ENCODE data around the gene ABO.
A peak's percentile ranks its signal among the peaks of the same experiment; 100 is the strongest.

ABO gene

DNA sequence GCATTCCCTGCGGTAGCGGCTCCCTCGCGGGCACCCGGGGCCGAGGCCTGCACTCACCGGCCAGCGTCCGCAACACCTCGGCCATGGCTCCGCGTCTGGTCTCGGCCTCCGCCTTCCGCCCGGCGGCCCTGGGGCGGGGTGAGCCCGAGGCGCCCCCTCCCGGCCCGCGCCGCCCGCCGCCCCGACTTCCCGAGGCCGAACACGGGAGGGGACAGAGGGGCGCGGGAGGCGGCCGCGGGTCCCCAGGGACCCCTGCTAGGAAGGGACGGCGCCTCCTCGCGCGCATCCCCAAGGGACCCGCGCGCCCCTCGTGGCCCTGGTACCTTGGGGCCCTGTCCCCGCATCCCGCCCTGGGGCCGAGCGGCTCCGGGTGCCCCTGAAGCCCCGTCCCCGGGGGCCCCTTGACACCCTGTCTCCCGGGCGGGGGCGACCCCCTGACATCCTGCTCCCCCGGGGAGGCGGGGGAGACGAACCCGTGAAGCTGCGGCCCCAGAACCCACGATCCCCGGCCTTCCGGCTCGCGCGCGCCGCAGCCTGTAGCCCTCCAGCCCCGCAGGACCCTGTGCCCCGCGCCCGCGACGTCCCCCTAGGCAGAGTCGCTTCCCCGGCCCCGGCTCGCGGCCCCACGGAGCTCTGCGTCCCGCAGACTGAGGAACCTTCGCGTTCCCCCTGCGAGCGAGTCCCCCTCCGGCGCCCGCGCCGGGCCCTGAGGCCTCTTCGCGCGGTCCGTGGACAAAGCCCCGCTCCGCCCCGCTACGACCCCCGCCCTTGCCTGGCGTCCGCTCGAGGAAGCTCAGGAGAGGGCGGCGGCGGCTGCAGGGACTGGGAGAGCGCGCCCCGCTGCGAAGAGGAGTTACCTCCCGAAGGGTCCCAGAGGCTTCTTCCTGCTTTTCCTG lies at the start of gene ABO:
ABO (minus strand) TSS at position 97 of the 896 bp plus-strand sequence.
- H3K27ac ChIP-seq (ENCODE audit: poor library complexity, severe bottlenecking), result no peak within 1 kb of the TSS
- DNase-seq (ENCODE audit: low spot score) (no peak), ATAC-seq (ENCODE audit: low read depth) (peak; percentile 27; the same call in 1 of the 3 replicates)
- no peak within 1 kb of the TSS for H3K4me3 ChIP-seq (ENCODE audit: severe bottlenecking)
- TF ChIP-seq, protein P1, sequence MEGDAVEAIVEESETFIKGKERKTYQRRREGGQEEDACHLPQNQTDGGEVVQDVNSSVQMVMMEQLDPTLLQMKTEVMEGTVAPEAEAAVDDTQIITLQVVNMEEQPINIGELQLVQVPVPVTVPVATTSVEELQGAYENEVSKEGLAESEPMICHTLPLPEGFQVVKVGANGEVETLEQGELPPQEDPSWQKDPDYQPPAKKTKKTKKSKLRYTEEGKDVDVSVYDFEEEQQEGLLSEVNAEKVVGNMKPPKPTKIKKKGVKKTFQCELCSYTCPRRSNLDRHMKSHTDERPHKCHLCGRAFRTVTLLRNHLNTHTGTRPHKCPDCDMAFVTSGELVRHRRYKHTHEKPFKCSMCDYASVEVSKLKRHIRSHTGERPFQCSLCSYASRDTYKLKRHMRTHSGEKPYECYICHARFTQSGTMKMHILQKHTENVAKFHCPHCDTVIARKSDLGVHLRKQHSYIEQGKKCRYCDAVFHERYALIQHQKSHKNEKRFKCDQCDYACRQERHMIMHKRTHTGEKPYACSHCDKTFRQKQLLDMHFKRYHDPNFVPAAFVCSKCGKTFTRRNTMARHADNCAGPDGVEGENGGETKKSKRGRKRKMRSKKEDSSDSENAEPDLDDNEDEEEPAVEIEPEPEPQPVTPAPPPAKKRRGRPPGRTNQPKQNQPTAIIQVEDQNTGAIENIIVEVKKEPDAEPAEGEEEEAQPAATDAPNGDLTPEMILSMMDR (IDR thresholded peaks at IDR 0.05; ENCODE audit: poor library complexity, severe bottlenecking), result no peak
- H3K9me3 ChIP-seq (ENCODE audit: severe bottlenecking), result no peaks in the 10 kb centered on the region
- H3K27me3 ChIP-seq (ENCODE audit: insufficient read depth, poor library complexity, severe bottlenecking), result peaks cover 78% of the 10 kb centered on the region
- H3K4me1 ChIP-seq (ENCODE audit: insufficient read depth, poor library complexity, severe bottlenecking), result no peaks in the 10 kb centered on the region
- H3K36me3 ChIP-seq (ENCODE audit: low read depth), result no peaks in the 10 kb centered on the region

DNA sequence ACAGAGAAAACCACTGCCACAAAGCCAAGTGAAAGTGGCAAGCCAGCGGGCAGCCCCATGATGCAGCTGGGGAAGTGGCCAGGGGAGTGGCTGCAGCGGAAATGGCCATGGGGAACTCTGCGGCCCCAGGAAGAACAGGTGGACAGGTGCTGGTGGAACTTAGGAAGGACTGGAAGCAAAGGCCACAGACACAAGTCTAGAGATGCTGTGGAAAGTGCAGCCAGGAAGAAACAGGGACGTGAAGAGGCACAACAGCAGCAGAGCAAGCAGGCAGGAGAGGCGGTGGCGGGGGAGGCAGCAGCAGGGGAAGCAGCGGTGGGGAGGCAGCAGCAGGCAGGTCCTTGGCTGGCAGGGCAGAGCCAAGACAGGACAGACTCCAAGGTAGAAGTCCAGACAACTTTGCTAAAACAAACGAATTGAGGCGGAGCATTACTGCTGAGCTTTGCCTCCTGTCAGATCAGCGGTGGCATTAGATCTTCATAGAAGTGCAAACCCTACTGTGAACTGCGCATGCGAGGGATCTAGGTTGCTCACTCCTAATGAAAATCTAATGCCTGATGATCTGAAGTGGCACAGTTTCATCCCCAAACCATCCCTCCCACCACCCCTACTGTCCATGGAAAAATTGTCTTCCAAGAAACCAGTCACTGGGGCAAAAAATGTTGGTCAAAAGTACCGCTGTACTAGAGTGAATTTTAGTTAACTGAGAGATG lies 49.1 kb upstream of the ABO start:
- no peak overlapping the region for H3K4me3 ChIP-seq (ENCODE audit: severe bottlenecking)
- H3K4me1 ChIP-seq (ENCODE audit: insufficient read depth, poor library complexity, severe bottlenecking), result no peaks in the 10 kb centered on the region
- H3K9me3 ChIP-seq (ENCODE audit: severe bottlenecking), result no peaks in the 10 kb centered on the region
- no peaks in the 10 kb centered on the region for H3K36me3 ChIP-seq (ENCODE audit: low read depth)
- H3K27me3 ChIP-seq (ENCODE audit: insufficient read depth, poor library complexity, severe bottlenecking), result no peaks in the 10 kb centered on the region
- TF ChIP-seq, protein P1 (IDR thresholded peaks at IDR 0.05; ENCODE audit: poor library complexity, severe bottlenecking), result no peak
- ATAC-seq (ENCODE audit: low read depth), result no peak
- DNase-seq (ENCODE audit: low spot score), result no peak
- no peak overlapping the region for H3K27ac ChIP-seq (ENCODE audit: poor library complexity, severe bottlenecking)

DNA sequence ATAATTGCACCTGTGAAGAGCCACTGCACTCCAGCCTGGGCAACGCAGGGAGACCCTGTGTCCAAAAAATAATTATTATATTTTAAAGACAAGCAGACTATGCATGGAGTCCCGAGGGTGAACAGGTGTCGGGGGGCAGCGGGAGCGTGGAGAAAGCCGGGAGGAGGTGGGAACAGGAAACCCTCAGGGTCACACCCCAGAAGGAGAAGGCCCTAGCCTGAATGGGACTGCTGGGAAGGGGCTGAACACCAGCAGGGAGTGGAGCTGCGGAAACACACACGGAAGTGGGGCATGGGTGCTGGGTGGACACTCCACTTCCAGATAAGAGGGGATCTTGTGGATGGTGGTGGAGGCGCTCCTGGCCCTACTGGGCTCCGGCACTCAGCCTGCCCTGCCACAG lies 48.2 kb upstream of the ABO start:
- DNase-seq (ENCODE audit: low spot score), result no peak
- no peak overlapping the region for H3K4me3 ChIP-seq (ENCODE audit: severe bottlenecking)
- TF ChIP-seq, protein P1 (IDR thresholded peaks at IDR 0.05; ENCODE audit: poor library complexity, severe bottlenecking), result no peak
- H3K9me3 ChIP-seq (ENCODE audit: severe bottlenecking), result no peaks in the 10 kb centered on the region
- ATAC-seq (ENCODE audit: low read depth), result no peak
- H3K27me3 ChIP-seq (ENCODE audit: insufficient read depth, poor library complexity, severe bottlenecking), result no peaks in the 10 kb centered on the region
- H3K36me3 ChIP-seq (ENCODE audit: low read depth), result no peaks in the 10 kb centered on the region
- no peak overlapping the region for H3K27ac ChIP-seq (ENCODE audit: poor library complexity, severe bottlenecking)
- H3K4me1 ChIP-seq (ENCODE audit: insufficient read depth, poor library complexity, severe bottlenecking), result no peaks in the 10 kb centered on the region

DNA sequence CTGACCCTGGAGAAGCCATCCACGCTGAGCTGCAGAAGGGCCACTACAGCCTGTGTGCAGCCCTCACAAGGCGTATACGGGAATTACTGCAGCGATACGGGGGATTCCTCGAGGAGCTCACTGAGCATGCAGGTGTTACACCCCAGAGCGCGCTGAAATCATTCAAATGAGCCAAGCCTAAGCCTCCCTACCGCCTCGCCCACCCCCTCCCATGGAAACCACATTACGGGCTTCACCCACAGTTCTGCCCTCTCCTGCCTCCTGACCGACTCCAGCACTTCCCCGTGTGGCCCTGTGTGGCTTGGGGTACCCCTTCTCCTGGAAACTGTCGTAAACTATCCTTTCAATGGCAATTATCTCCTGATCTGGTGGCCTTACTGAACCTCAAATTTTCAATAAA lies 47.7 kb upstream of the ABO start:
- Histone ChIP-seq H3K4me1 (ENCODE audit: insufficient read depth, poor library complexity, severe bottlenecking) (no peaks in the 10 kb centered on the region), H3K27ac (ENCODE audit: poor library complexity, severe bottlenecking) (no peak overlapping the region), H3K9me3 (ENCODE audit: severe bottlenecking) (no peaks in the 10 kb centered on the region), H3K36me3 (ENCODE audit: low read depth) (no peaks in the 10 kb centered on the region), H3K4me3 (ENCODE audit: severe bottlenecking) (no peak overlapping the region), H3K27me3 (ENCODE audit: insufficient read depth, poor library complexity, severe bottlenecking) (no peaks in the 10 kb centered on the region)
- DNase-seq (ENCODE audit: low spot score), result no peak
- TF ChIP-seq, protein P1 (IDR thresholded peaks at IDR 0.05; ENCODE audit: poor library complexity, severe bottlenecking), result no peak
- ATAC-seq (ENCODE audit: low read depth), result no peak
